ENCODE measurements around the gene FOXP1.
"Not testable (repeated sequence)": the region's sequence is repeated elsewhere in the genome, so short reads cannot be mapped to it uniquely, and the experiment has no call there.

Gene FOXP1

GRCh38 chr3:71022551-71023335 lies 560.8 kb downstream of the FOXP1 start:
- Histone ChIP-seq H3K4me3 (ENCODE audit: low read depth in 1 of 2, low read length in 2 of 2) (no peak overlapping the region), H3K27ac (ENCODE audit: low read depth, low read length) (peak overlapping the region; percentile 21), H3K4me1 (ENCODE audit: insufficient read depth, low read length) (peaks cover 36% of the 10 kb centered on the region), H3K27me3 (ENCODE audit: control insufficient read depth in 1 of 2, insufficient read depth in 2 of 2, low read length in 2 of 2) (no peaks in the 10 kb centered on the region), H3K36me3 (ENCODE audit: insufficient read depth, low read length) (no peaks in the 10 kb centered on the region), H3K9me3 (ENCODE audit: low read length) (no peaks in the 10 kb centered on the region), H3K9ac (ENCODE audit: low read length) (no peak overlapping the region)

- Histone ChIP-seq H3K9me3 (ENCODE audit: low read length) (no peaks in the 10 kb centered on the region), H3K27me3 (ENCODE audit: control insufficient read depth in 1 of 2, insufficient read depth in 2 of 2, low read length in 2 of 2) (no peaks in the 10 kb centered on the region), H3K27ac (ENCODE audit: low read depth, low read length) (no peak overlapping the region), H3K9ac (ENCODE audit: low read length) (no peak overlapping the region), H3K4me3 (ENCODE audit: low read depth in 1 of 2, low read length in 2 of 2) (no peak overlapping the region), H3K4me1 (ENCODE audit: insufficient read depth, low read length) (peaks cover 37% of the 10 kb centered on the region), H3K36me3 (ENCODE audit: insufficient read depth, low read length) (no peaks in the 10 kb centered on the region)
Measured at GRCh38 chr3:71018799-71019198, 564.7 kb downstream of the FOXP1 start.

DNA sequence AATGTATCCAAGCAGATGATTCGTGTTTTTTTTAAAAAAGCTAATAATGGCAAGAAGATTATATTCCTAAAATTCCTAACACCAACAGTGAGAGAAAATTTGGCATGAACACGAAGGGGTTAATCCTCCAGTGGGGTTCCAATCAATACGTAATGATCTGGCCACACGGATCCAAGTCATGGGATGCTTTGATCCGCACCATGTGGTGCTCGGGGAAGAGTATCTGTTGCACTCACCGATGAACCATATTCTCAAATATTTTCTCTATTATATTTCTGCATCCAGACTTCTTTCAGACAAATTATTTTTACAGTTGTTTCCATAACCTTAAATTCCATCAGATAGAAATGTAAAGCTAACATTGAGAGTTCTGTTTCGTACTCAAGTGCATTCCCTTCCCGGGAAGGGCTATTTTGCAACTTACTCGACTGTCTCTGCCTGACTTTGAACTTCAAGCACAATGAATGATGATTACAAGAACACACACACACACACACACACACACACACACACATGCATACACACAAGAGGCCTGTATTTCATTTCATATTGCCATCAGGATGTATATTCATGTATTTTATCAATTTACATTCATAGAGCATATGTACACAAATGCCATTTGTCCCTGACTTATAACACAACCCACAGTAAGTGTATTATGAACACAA lies 567.2 kb downstream of the FOXP1 start:
- Histone ChIP-seq H3K4me3 (ENCODE audit: low read depth in 1 of 2, low read length in 2 of 2) (no peak overlapping the region), H3K27ac (ENCODE audit: low read depth, low read length) (no peak overlapping the region), H3K9me3 (ENCODE audit: low read length) (no peaks in the 10 kb centered on the region), H3K9ac (ENCODE audit: low read length) (no peak overlapping the region), H3K36me3 (ENCODE audit: insufficient read depth, low read length) (no peaks in the 10 kb centered on the region), H3K4me1 (ENCODE audit: insufficient read depth, low read length) (peaks cover 52% of the 10 kb centered on the region), H3K27me3 (ENCODE audit: control insufficient read depth in 1 of 2, insufficient read depth in 2 of 2, low read length in 2 of 2) (no peaks in the 10 kb centered on the region)

- not testable (repeated sequence) for H3K4me3 ChIP-seq (ENCODE audit: low read depth in 1 of 2, low read length in 2 of 2); H3K27me3 ChIP-seq (ENCODE audit: control insufficient read depth in 1 of 2, insufficient read depth in 2 of 2, low read length in 2 of 2); H3K27ac ChIP-seq (ENCODE audit: low read depth, low read length); H3K9me3 ChIP-seq (ENCODE audit: low read length); H3K9ac ChIP-seq (ENCODE audit: low read length); H3K36me3 ChIP-seq (ENCODE audit: insufficient read depth, low read length)
- peaks cover 58% of the 10 kb centered on the region for H3K4me1 ChIP-seq (ENCODE audit: insufficient read depth, low read length)
Measured at GRCh38 chr3:71014616-71015015, 568.9 kb downstream of the FOXP1 start.

DNA sequence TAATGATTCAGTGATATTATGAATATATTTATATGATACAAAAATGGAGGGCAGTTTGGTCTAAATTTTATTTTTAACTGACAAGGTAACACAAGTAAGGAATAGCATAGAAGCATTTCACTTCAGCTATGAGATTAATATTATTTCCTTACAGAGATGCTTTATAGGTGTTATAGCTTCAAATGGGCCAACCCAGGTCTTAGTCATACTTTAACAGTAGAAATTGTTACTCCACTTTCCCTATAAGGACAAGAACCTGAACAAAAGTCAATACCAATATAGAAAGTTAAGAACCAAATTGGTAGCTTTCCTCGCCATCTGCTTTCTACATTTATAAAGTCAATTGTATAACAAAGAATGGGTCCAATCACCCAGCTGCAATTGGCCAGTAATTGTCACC lies 570.6 kb downstream of the FOXP1 start:
- peaks cover 64% of the 10 kb centered on the region for H3K4me1 ChIP-seq (ENCODE audit: insufficient read depth, low read length)
- no peak overlapping the region for H3K9ac ChIP-seq (ENCODE audit: low read length)
- no peaks in the 10 kb centered on the region for H3K36me3 ChIP-seq (ENCODE audit: insufficient read depth, low read length)
- no peak overlapping the region for H3K4me3 ChIP-seq (ENCODE audit: low read depth in 1 of 2, low read length in 2 of 2)
- H3K27me3 ChIP-seq (ENCODE audit: control insufficient read depth in 1 of 2, insufficient read depth in 2 of 2, low read length in 2 of 2): no peaks in the 10 kb centered on the region
- H3K9me3 ChIP-seq (ENCODE audit: low read length): no peaks in the 10 kb centered on the region
- no peak overlapping the region for H3K27ac ChIP-seq (ENCODE audit: low read depth, low read length)

GRCh38 chr3:71011565-71012287 lies 571.8 kb downstream of the FOXP1 start:
- Histone ChIP-seq H3K36me3 (ENCODE audit: insufficient read depth, low read length) (no peaks in the 10 kb centered on the region), H3K4me3 (ENCODE audit: low read depth in 1 of 2, low read length in 2 of 2) (no peak overlapping the region), H3K27ac (ENCODE audit: low read depth, low read length) (no peak overlapping the region), H3K4me1 (ENCODE audit: insufficient read depth, low read length) (peaks cover 64% of the 10 kb centered on the region), H3K9ac (ENCODE audit: low read length) (no peak overlapping the region), H3K27me3 (ENCODE audit: control insufficient read depth in 1 of 2, insufficient read depth in 2 of 2, low read length in 2 of 2) (no peaks in the 10 kb centered on the region), H3K9me3 (ENCODE audit: low read length) (no peaks in the 10 kb centered on the region)

GRCh38 chr3:71010726-71011455 lies 572.6 kb downstream of the FOXP1 start:
- Histone ChIP-seq H3K36me3 (ENCODE audit: insufficient read depth, low read length) (no peaks in the 10 kb centered on the region), H3K27ac (ENCODE audit: low read depth, low read length) (no peak overlapping the region), H3K4me3 (ENCODE audit: low read depth in 1 of 2, low read length in 2 of 2) (no peak overlapping the region), H3K9ac (ENCODE audit: low read length) (no peak overlapping the region), H3K27me3 (ENCODE audit: control insufficient read depth in 1 of 2, insufficient read depth in 2 of 2, low read length in 2 of 2) (no peaks in the 10 kb centered on the region), H3K9me3 (ENCODE audit: low read length) (no peaks in the 10 kb centered on the region), H3K4me1 (ENCODE audit: insufficient read depth, low read length) (peaks cover 63% of the 10 kb centered on the region)

DNA sequence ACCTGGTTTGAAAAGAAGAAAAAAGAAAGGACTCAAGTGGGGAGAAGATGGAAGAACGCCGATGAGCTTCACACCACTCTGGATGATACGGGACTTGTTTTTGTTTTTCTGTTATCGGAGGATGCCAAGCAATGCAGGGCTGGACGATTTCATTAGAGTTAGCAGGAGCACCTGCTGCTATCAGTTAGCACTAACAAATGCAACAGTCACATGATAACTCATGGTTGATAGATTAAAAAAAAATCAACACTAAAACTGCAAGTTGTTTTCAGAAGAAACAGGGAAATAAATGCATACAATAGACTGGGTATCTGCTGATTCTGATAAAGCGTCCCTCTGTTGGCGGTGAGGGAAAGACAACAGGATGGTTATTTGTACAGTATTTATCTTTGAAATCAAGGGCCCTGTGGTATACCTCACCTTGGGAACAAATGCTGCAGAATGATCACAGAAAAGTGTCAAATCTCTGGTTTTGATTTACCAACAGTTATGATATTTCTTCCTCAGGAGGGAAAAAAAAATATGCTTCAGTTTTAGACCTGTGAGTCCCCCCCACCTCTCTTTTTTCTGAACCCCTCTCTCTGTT lies 575.1 kb downstream of the FOXP1 start:
- peak overlapping the region; percentile 66 for H3K27ac ChIP-seq (ENCODE audit: low read depth, low read length)
- H3K4me1 ChIP-seq (ENCODE audit: insufficient read depth, low read length): peaks cover 65% of the 10 kb centered on the region

GRCh38 chr3:71006810-71007785 lies 576.4 kb downstream of the FOXP1 start:
- no peaks in the 10 kb centered on the region for H3K27me3 ChIP-seq (ENCODE audit: control insufficient read depth in 1 of 2, insufficient read depth in 2 of 2, low read length in 2 of 2)
- no peak overlapping the region for H3K4me3 ChIP-seq (ENCODE audit: low read depth in 1 of 2, low read length in 2 of 2)
- H3K9me3 ChIP-seq (ENCODE audit: low read length): no peaks in the 10 kb centered on the region
- peak overlapping the region; percentile 66 for H3K27ac ChIP-seq (ENCODE audit: low read depth, low read length)
- H3K4me1 ChIP-seq (ENCODE audit: insufficient read depth, low read length): peaks cover 72% of the 10 kb centered on the region
- H3K36me3 ChIP-seq (ENCODE audit: insufficient read depth, low read length): no peaks in the 10 kb centered on the region
- H3K9ac ChIP-seq (ENCODE audit: low read length): no peak overlapping the region

More for the DNA sequence above, 575.1 kb downstream of the FOXP1 start:
- Histone ChIP-seq H3K36me3 (ENCODE audit: insufficient read depth, low read length) (no peaks in the 10 kb centered on the region), H3K4me3 (ENCODE audit: low read depth in 1 of 2, low read length in 2 of 2) (no peak overlapping the region), H3K27me3 (ENCODE audit: control insufficient read depth in 1 of 2, insufficient read depth in 2 of 2, low read length in 2 of 2) (no peaks in the 10 kb centered on the region), H3K9ac (ENCODE audit: low read length) (no peak overlapping the region), H3K9me3 (ENCODE audit: low read length) (no peaks in the 10 kb centered on the region)

DNA sequence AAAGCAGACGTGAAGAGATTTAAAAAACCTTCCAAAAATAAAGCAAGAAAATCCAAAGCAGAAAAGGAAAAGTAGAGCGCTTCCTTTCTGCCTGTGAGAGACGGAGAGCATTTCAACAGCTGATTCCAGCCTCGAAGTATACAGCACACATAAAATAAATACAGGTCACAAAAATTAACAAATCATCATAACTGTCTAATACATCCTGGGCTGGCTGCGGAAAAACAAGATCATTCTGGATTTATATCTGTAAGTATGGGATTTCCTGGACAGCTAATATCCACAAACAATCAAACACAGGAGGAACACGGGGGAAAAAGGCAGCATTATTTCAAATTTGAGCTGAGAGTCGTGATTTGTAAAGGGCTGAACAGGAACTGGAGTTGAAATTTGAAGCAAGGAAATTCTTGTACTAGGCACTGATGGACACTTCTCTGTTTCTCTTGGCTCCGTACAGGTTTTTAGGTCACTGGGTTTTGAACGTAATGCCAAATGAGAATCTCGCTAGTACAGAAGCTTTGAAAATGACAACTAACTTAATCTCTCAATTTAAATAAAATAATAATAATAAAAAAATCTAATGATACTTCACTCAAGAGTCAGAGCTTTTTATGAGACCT lies 577.7 kb downstream of the FOXP1 start:
- peaks cover 71% of the 10 kb centered on the region for H3K4me1 ChIP-seq (ENCODE audit: insufficient read depth, low read length)
- no peak overlapping the region for H3K4me3 ChIP-seq (ENCODE audit: low read depth in 1 of 2, low read length in 2 of 2)
- no peaks in the 10 kb centered on the region for H3K27me3 ChIP-seq (ENCODE audit: control insufficient read depth in 1 of 2, insufficient read depth in 2 of 2, low read length in 2 of 2)
- peaks cover 9% of the 10 kb centered on the region for H3K36me3 ChIP-seq (ENCODE audit: insufficient read depth, low read length)
- peak overlapping the region; percentile 42 for H3K27ac ChIP-seq (ENCODE audit: low read depth, low read length)
- H3K9ac ChIP-seq (ENCODE audit: low read length): no peak overlapping the region
- H3K9me3 ChIP-seq (ENCODE audit: low read length): no peaks in the 10 kb centered on the region
